ENCODE results near the gene KRTAP11-1.

DNA sequence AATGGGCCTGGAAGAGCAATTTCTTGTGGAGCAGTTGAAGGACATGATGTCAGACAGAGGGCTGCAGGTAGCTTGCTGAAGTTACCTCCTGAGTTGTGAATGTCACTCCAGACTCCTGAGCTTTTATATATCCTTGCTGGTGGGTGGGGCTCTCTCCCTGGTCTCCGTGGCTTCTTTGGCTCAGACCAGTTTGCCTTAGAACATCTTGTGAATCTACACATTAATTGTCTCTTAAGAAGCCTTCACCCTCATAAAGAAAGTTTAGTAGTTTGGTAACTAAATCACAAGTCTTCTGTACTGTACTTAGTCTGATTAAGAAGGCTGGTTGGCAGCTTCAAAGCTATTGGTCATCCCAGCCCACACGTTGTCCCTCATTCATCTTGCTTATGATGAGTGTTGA, at the start of gene KRTAP11-1:
- TF ChIP-seq, protein P1, sequence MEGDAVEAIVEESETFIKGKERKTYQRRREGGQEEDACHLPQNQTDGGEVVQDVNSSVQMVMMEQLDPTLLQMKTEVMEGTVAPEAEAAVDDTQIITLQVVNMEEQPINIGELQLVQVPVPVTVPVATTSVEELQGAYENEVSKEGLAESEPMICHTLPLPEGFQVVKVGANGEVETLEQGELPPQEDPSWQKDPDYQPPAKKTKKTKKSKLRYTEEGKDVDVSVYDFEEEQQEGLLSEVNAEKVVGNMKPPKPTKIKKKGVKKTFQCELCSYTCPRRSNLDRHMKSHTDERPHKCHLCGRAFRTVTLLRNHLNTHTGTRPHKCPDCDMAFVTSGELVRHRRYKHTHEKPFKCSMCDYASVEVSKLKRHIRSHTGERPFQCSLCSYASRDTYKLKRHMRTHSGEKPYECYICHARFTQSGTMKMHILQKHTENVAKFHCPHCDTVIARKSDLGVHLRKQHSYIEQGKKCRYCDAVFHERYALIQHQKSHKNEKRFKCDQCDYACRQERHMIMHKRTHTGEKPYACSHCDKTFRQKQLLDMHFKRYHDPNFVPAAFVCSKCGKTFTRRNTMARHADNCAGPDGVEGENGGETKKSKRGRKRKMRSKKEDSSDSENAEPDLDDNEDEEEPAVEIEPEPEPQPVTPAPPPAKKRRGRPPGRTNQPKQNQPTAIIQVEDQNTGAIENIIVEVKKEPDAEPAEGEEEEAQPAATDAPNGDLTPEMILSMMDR (IDR thresholded peaks at IDR 0.05) = no peak
- no peak for TF ChIP-seq POLR2A (IDR thresholded peaks at IDR 0.05)
